ENCODE measurements around the gene ATPAF1.

The ATPAF1 gene

GRCh38 chr1:46638921-46639320 lies 29.2 kb downstream of the ATPAF1 start:
- TF ChIP-seq, protein P1, sequence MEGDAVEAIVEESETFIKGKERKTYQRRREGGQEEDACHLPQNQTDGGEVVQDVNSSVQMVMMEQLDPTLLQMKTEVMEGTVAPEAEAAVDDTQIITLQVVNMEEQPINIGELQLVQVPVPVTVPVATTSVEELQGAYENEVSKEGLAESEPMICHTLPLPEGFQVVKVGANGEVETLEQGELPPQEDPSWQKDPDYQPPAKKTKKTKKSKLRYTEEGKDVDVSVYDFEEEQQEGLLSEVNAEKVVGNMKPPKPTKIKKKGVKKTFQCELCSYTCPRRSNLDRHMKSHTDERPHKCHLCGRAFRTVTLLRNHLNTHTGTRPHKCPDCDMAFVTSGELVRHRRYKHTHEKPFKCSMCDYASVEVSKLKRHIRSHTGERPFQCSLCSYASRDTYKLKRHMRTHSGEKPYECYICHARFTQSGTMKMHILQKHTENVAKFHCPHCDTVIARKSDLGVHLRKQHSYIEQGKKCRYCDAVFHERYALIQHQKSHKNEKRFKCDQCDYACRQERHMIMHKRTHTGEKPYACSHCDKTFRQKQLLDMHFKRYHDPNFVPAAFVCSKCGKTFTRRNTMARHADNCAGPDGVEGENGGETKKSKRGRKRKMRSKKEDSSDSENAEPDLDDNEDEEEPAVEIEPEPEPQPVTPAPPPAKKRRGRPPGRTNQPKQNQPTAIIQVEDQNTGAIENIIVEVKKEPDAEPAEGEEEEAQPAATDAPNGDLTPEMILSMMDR (IDR thresholded peaks at IDR 0.05; ENCODE audit: borderline replicate concordance, insufficient read depth, low read depth, low read length) = no peak
- no peak overlapping the region for H3K4me3 ChIP-seq (ENCODE audit: low read depth, low read length)

- H3K4me3 ChIP-seq (ENCODE audit: low read depth, low read length) = no peak overlapping the region
- TF ChIP-seq, protein P1 (IDR thresholded peaks at IDR 0.05; ENCODE audit: borderline replicate concordance, insufficient read depth, low read depth, low read length) = no peak
These were observed 30.6 kb downstream of the ATPAF1 start for GRCh38 chr1:46637444-46638083.

DNA sequence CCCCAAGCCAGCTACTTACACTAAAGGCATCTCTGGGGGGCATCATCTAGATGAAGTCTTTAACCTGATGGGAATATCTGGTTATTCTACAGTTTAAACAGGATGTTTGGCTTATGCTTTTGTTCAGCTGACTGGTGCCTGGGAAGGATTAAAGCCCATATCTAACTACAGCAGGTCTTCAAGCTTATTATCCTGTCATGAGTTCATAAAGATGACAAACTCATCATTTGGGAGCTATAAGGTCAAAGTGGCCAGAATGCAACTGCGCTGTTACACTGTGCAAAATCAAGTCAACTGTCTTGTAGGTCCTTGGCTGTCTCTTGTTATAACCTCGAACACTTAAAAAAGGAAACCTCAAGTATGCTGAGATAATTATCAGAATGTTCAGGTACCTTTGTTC lies 33.0 kb downstream of the ATPAF1 start:
- TF ChIP-seq, protein P1 (IDR thresholded peaks at IDR 0.05; ENCODE audit: borderline replicate concordance, insufficient read depth, low read depth, low read length) = no peak
- H3K4me3 ChIP-seq (ENCODE audit: low read depth, low read length) = no peak overlapping the region

DNA sequence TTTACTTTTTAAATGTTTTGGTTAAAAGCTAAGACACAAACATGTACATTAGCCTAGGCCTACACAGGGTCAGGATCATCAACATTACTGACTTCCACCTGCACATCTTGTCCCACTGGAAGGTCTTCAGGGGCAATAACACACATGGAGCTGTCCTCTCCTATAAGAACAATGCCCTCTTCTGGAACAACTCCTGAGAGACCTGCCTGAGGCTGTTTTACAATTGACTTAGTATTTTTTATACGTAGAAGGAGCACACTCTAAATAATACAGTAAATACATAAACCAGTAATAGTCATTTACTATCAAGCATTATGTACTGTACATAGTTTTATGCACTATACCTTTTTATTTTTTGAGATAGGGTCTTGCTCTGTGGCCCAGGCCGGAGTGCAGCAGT lies 37.4 kb downstream of the ATPAF1 start:
- TF ChIP-seq, protein P1 (IDR thresholded peaks at IDR 0.05; ENCODE audit: borderline replicate concordance, insufficient read depth, low read depth, low read length) = no peak
- H3K4me3 ChIP-seq (ENCODE audit: low read depth, low read length) = no peak overlapping the region

- TF ChIP-seq, protein P1 (IDR thresholded peaks at IDR 0.05; ENCODE audit: borderline replicate concordance, insufficient read depth, low read depth, low read length) = no peak
These were observed 44.2 kb downstream of the ATPAF1 start for GRCh38 chr1:46623743-46624644.

GRCh38 chr1:46622344-46622743 lies 45.8 kb downstream of the ATPAF1 start:
- H3K4me3 ChIP-seq (ENCODE audit: low read depth, low read length) = no peak overlapping the region
- TF ChIP-seq, protein P1 (IDR thresholded peaks at IDR 0.05; ENCODE audit: borderline replicate concordance, insufficient read depth, low read depth, low read length) = peak; percentile 46; the same call in 1 of the 2 replicates

More at GRCh38 chr1:46623743-46624644, 44.2 kb downstream of the ATPAF1 start:
- H3K4me3 ChIP-seq (ENCODE audit: low read depth, low read length) = no peak overlapping the region

Data from GM12875 (cell line).